GM20000 (cell line): ENCODE results near the gene USP22.
"Not testable (repeated sequence)": the region's sequence is repeated elsewhere in the genome, so short reads cannot be mapped to it uniquely, and the experiment has no call there.

Experiments
- DNase-seq: peaks from one replicate; pipeline ENCODE4 v3.0.0; 2012; ENCODE audit warnings: low spot score
- CTCF ChIP-seq: IDR thresholded peaks from 2 replicates; pipeline ENCODE4 v1.5.1; 2012; ENCODE audit warnings: mild to moderate bottlenecking, control low read depth; ENCODE audit errors: extremely low read depth, missing control alignments

The USP22 gene

GRCh38 chr17:20982589-20983358, 60.0 kb downstream of the USP22 start:
- no peak for DNase-seq
- TF ChIP-seq CTCF: no peak

- TF ChIP-seq CTCF: no peak
- peak; percentile 16 for DNase-seq
These were observed 61.5 kb downstream of the USP22 start for GRCh38 chr17:20981046-20981920.

GRCh38 chr17:20979792-20980083, 63.1 kb downstream of the USP22 start:
- DNase-seq: no peak
- TF ChIP-seq CTCF: no peak

- not testable (repeated sequence) for DNase-seq
These were observed 63.6 kb downstream of the USP22 start for GRCh38 chr17:20979007-20979791.

GRCh38 chr17:20977609-20978253, 65.1 kb downstream of the USP22 start:
- DNase-seq: not testable (repeated sequence)

GRCh38 chr17:20975566-20975965, 67.2 kb downstream of the USP22 start:
- no peak for DNase-seq

GRCh38 chr17:20970329-20970728, 72.5 kb downstream of the USP22 start:
- DNase-seq: no peak
- no peak for TF ChIP-seq CTCF

More at GRCh38 chr17:20975566-20975965, 67.2 kb downstream of the USP22 start:
- TF ChIP-seq CTCF: no peak
